Kidney (tissue), 14 donors: Measurements from ENCODE around the gene LRRC45. TPM values are rescaled to one million over a fixed set of nuclear protein-coding genes. Genes with fewer than 3 reads are reported as not detected.

ENCODE experiments used
- DNase-seq, 5 donors: peaks; one replicate each; pipeline ENCODE4 v3.0.0-alpha.2; 2013 to 2020
- FAIRE-seq: peaks from 2 replicates; lab custom pipeline; 2012; peaks lifted over from hg19 to GRCh38; lab: Jason Lieb, UNC
- H3K27ac ChIP-seq, 2 donors: one replicate each; pipeline ENCODE4 v1.7.0; 2013; ENCODE audit warnings: low read depth in 2 of 2, low read length in 2 of 2, inconsistent platforms in 1 of 2
- H3K27me3 ChIP-seq: one replicate; pipeline ENCODE4 v1.7.1; 2013; ENCODE audit warnings: low read length, inconsistent platforms; ENCODE audit not compliant: control insufficient read depth, insufficient read depth
- H3K36me3 ChIP-seq, 3 donors: one replicate each; pipeline versions ENCODE4 v1.7.0 to v1.7.1; 2013; ENCODE audit warnings: low read length in 3 of 3, control low read depth in 1 of 3, inconsistent platforms in 1 of 3; ENCODE audit not compliant: insufficient read depth in 3 of 3, control insufficient read depth in 2 of 3
- H3K4me1 ChIP-seq, 3 donors: one replicate each; pipeline versions ENCODE4 v1.7.0 to v1.7.1; 2013; ENCODE audit warnings: low read length in 3 of 3, inconsistent platforms in 1 of 3, low read depth in 1 of 3; ENCODE audit not compliant: control insufficient read depth in 2 of 3, insufficient read depth in 2 of 3
- H3K4me3 ChIP-seq, 3 donors: one replicate each; pipeline versions ENCODE4 v1.7.0 to v1.8.1; 2013; ENCODE audit warnings: low read length in 3 of 3, control low read depth in 1 of 3, inconsistent platforms in 1 of 3
- H3K9ac ChIP-seq, 3 donors: one replicate each; pipeline versions ENCODE4 v1.7.0 to v1.7.1; 2013; ENCODE audit warnings: low read length in 3 of 3, control low read depth in 1 of 3, inconsistent platforms in 1 of 3
- H3K9me3 ChIP-seq, 3 donors: one replicate each; pipeline versions ENCODE4 v1.7.0 to v1.7.1; 2013; ENCODE audit warnings: low read length in 3 of 3, control low read depth in 1 of 3, inconsistent platforms in 1 of 3; ENCODE audit not compliant: control insufficient read depth in 2 of 3, insufficient read depth in 1 of 3
- intact Hi-C: fragments of 100-400 bp; cut with DNase I; formaldehyde crosslinking; loops from one replicate; pipeline ENCODE4 v1.11.1; 2022
- polyA plus RNA-seq: library from polyadenylated mRNA; stranded (reverse); fragments of 350-450 nt; fragmentation: Illumina TruSeq; extraction: RNeasy Lipid Tissue Mini Kit (QIAGEN cat#74804); gene quantifications from one replicate; pipeline ENCODE4 v1.2.3, GENCODE V29; 2014; ENCODE audit warnings: low read depth, low replicate concordance; ENCODE audit not compliant: insufficient read depth
- total RNA-seq: library from RNA; stranded (reverse); fragmentation: NEBNext Ultra II Directional; extraction: Animal tissue kit (Norgen Biotek cat#: 25700); gene quantifications from one replicate; pipeline ENCODE4 v1.2.1, GENCODE V29; 2021
- TF ChIP-seq, protein P1 (sequence below): IDR thresholded peaks from 3 replicates; pipeline ENCODE4 v1.5.1; 2012; ENCODE audit warnings: mild to moderate bottlenecking, moderate library complexity, borderline replicate concordance; ENCODE audit not compliant: insufficient read depth; ENCODE audit errors: extremely low read depth
- donor health status: control.
- donor health status: control.
- donor health status: control.
- donor health status: control.
- donor health status: control.
- donor health status: DM: yes; HTN: yes; CAD: no.
- donor health status: Normal renal cell carcinoma (clear cell type).

Gene LRRC45
- total and polyA plus RNA-seq, 2 donors from 2014 or later: 9.9 TPM

DNA sequence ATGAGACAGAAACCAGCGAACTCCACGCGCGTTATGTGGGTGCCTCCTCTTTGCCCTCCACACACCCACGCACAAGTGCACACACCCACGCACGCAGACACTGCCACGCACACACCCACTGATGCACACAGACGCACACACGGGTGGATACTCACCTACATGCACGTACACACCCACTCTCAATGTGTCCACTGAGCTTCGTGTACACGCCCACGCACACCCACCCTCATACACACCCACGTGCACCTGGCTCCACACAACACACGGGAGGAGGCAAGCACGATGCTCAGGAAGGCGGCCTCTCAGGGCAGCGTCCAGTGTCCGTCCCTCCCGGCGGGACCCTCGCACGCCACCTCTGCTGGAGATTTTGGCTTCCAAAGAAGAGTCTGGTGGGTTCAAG, 24.3 kb downstream of the LRRC45 start:
- no peak overlapping the region for H3K4me3 ChIP-seq
- no peak for DNase-seq
- TF ChIP-seq, protein P1, sequence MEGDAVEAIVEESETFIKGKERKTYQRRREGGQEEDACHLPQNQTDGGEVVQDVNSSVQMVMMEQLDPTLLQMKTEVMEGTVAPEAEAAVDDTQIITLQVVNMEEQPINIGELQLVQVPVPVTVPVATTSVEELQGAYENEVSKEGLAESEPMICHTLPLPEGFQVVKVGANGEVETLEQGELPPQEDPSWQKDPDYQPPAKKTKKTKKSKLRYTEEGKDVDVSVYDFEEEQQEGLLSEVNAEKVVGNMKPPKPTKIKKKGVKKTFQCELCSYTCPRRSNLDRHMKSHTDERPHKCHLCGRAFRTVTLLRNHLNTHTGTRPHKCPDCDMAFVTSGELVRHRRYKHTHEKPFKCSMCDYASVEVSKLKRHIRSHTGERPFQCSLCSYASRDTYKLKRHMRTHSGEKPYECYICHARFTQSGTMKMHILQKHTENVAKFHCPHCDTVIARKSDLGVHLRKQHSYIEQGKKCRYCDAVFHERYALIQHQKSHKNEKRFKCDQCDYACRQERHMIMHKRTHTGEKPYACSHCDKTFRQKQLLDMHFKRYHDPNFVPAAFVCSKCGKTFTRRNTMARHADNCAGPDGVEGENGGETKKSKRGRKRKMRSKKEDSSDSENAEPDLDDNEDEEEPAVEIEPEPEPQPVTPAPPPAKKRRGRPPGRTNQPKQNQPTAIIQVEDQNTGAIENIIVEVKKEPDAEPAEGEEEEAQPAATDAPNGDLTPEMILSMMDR: no peak
- FAIRE-seq: no peak
- no peak overlapping the region for H3K9ac ChIP-seq
- intact Hi-C loops: no loop called here
- no peak overlapping the region for H3K27ac ChIP-seq
- H3K4me1 ChIP-seq: peaks cover 0 to 11% (median 0%) of the 10 kb centered on the region in 3 donors
- H3K9me3 ChIP-seq: no peaks in the 10 kb centered on the region
- H3K27me3 ChIP-seq: no peaks in the 10 kb centered on the region
- peaks cover 0 to 3% (median 2%) of the 10 kb centered on the region in 3 donors for H3K36me3 ChIP-seq

- Histone ChIP-seq H3K27me3 (no peaks in the 10 kb centered on the region), H3K9me3 (no peaks in the 10 kb centered on the region), H3K4me3 (no peak overlapping the region), H3K27ac (no peak overlapping the region), H3K36me3 (peaks cover 0 to 3% (median 2%) of the 10 kb centered on the region in 3 donors), H3K9ac (no peak overlapping the region), H3K4me1 (peaks cover 0 to 17% (median 4%) of the 10 kb centered on the region in 3 donors)
- intact Hi-C loops: no loop called here
- TF ChIP-seq, protein P1: no peak
- DNase-seq: no peak
- FAIRE-seq: no peak
Observed at GRCh38 chr17:82047914-82048570, 24.9 kb downstream of the LRRC45 start.

DNA sequence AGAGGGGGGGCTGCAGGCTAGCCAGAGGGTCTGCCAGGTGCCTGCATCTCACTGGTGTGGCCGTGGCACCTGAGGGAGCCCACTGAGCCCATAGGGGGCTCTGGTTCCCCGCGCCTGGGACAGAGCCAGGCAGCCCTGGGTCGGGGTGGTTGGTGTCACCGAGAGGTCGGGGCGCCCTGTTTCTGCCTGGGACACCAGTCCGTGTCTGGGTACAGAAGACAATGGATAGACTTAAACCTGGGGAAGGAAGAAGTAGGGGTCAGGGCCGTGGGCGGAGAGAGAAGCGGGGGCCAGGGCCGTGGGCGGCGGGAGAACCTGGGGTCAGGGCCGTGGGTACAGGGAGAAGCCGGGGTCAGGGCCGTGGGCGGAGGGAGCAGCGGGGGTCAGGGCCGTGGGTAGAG, 25.5 kb downstream of the LRRC45 start:
- no peak for DNase-seq
- TF ChIP-seq, protein P1: no peak
- peaks cover 0 to 20% (median 8%) of the 10 kb centered on the region in 3 donors for H3K4me1 ChIP-seq
- H3K27me3 ChIP-seq: no peaks in the 10 kb centered on the region
- intact Hi-C loops: no loop called here
- FAIRE-seq: no peak
- H3K4me3 ChIP-seq: no peak overlapping the region
- H3K9ac ChIP-seq: no peak overlapping the region
- no peaks in the 10 kb centered on the region for H3K9me3 ChIP-seq
- H3K27ac ChIP-seq: no peak overlapping the region
- H3K36me3 ChIP-seq: peaks cover 0 to 3% (median 2%) of the 10 kb centered on the region in 3 donors
